A673 (cell line): ENCODE measurements around the gene LDB2.

Source experiments
- CTCF ChIP-seq: fragments of 300-800, 200-600 bp; sonication (generic); conservative IDR thresholded peaks from 2 replicates; pipeline ENCODE4 v1.5.1; 2017; ENCODE audit warnings: low read depth, mild to moderate bottlenecking, antibody characterized with exemption, low read length, moderate library complexity, mixed read lengths
- EZH2 ChIP-seq: fragments of 200-600 bp; sonication (generic); IDR thresholded peaks from 2 replicates; pipeline ENCODE4 v1.6.1; 2017; ENCODE audit warnings: borderline replicate concordance, low read depth, mild to moderate bottlenecking, mixed read lengths, antibody characterized with exemption, low read length; ENCODE audit not compliant: poor library complexity, severe bottlenecking

- no peak for TF ChIP-seq CTCF
- no peak for TF ChIP-seq EZH2
Observed at GRCh38 chr4:16669036-16669435, 229.4 kb downstream of the LDB2 start.
